HepG2 (cell line): Measurements from ENCODE around the gene CSNK1D. TPM values are rescaled to one million over a fixed set of nuclear protein-coding genes. Genes with fewer than 3 reads are reported as not detected.

Experiments used
- JDP2 ChIP-seq: sonication (generic); formaldehyde crosslinking; IDR thresholded peaks from 2 replicates; pipeline ENCODE4 v1.8.1; 2022; ENCODE audit warnings: missing genetic modification reagents, borderline replicate concordance
- NR2F6 ChIP-seq, 2 experiments: IDR thresholded peaks; 2 replicates each; pipeline ENCODE4 v1.6.1; 2016; ENCODE audit warnings: antibody characterized with exemption in 1 of 2, mild to moderate bottlenecking in 1 of 2
- PHF5A ChIP-seq: IDR thresholded peaks from one replicate; pipeline ENCODE4 v1.6.1; 2018; ENCODE audit warnings: low read depth, missing genetic modification reagents; ENCODE audit not compliant: unreplicated experiment
- POLR2G ChIP-seq: fragments of 200-400 bp; formaldehyde crosslinking; IDR thresholded peaks from 2 replicates; pipeline ENCODE4 v1.6.1; 2018; ENCODE audit warnings: mild to moderate bottlenecking, low read depth, low read length, moderate library complexity
- PRMT3 ChIP-seq: sonication (generic); formaldehyde crosslinking; IDR thresholded peaks from 2 replicates; pipeline ENCODE4 v1.8.1; 2022; ENCODE audit warnings: low read depth, mild to moderate bottlenecking, moderate library complexity, missing genetic modification reagents, borderline replicate concordance
- RBFOX2 ChIP-seq: fragments of 200-400 bp; formaldehyde crosslinking; IDR thresholded peaks from 2 replicates; pipeline ENCODE4 v1.6.1; 2017; ENCODE audit warnings: low read depth, mild to moderate bottlenecking, low read length
- TCF12 ChIP-seq, 2 experiments: fragments of 450-650 bp in 1 of 2; sonication (generic) in 1 of 2; formaldehyde crosslinking in 1 of 2; IDR thresholded peaks; 2 replicates each; pipeline versions ENCODE4 v1.6.1 to v1.8.0; 2017 to 2022; ENCODE audit warnings: antibody characterized with exemption in 1 of 2, mild to moderate bottlenecking in 1 of 2, missing genetic modification reagents in 1 of 2, moderate library complexity in 1 of 2
- YEATS4 ChIP-seq: sonication (generic); formaldehyde crosslinking; IDR thresholded peaks from 2 replicates; pipeline ENCODE4 v1.4.0; 2020; ENCODE audit warnings: missing genetic modification reagents, borderline replicate concordance
- ZBTB7A ChIP-seq: sonication (generic); formaldehyde crosslinking; IDR thresholded peaks from 2 replicates; pipeline ENCODE4 v1.8.0; 2022; ENCODE audit warnings: mild to moderate bottlenecking, missing genetic modification reagents
- ZNF329 ChIP-seq: sonication (generic); formaldehyde crosslinking; IDR thresholded peaks from 2 replicates; pipeline ENCODE4 v1.9.0; 2021; ENCODE audit warnings: low read depth, mild to moderate bottlenecking, missing genetic modification reagents
- ZNF446 ChIP-seq: sonication (generic); formaldehyde crosslinking; IDR thresholded peaks from 2 replicates; pipeline ENCODE4 v1.5.0; 2020; ENCODE audit warnings: mild to moderate bottlenecking, missing genetic modification reagents
- ZNF547 ChIP-seq: sonication (generic); formaldehyde crosslinking; IDR thresholded peaks from 2 replicates; pipeline ENCODE4 v1.5.1; 2020; ENCODE audit warnings: mild to moderate bottlenecking, missing genetic modification reagents
- ZNF724P ChIP-seq: sonication (generic); formaldehyde crosslinking; IDR thresholded peaks from 2 replicates; pipeline ENCODE4 v1.8.0; 2022; ENCODE audit warnings: missing genetic modification reagents, borderline replicate concordance
- ZNF891 ChIP-seq: sonication (generic); formaldehyde crosslinking; IDR thresholded peaks from 2 replicates; pipeline ENCODE4 v1.5.0; 2020; ENCODE audit warnings: mild to moderate bottlenecking, missing genetic modification reagents
- polyA plus RNA-seq, 8 experiments: library from polyadenylated mRNA; depleted of rRNA in 3 of 8; stranded (reverse) in 7 of 8; unstranded in 1 of 8; fragments of >200 nt; fragmentation: Illumina TruSeq in 4 of 8; extraction: Trizol in 4 of 8; gene quantifications; 2 replicates each; pipeline versions ENCODE4 v1.2.1 to v1.2.3, GENCODE V29; 2011 to 2016; ENCODE audit warnings: low read depth in 4 of 8, missing spikeins in 1 of 8, mixed read lengths in 1 of 8; ENCODE audit not compliant: insufficient read depth in 1 of 8
- total RNA-seq, 5 experiments: library from RNA; depleted of rRNA; stranded (reverse); fragments of >200 nt; fragmentation: Illumina TruSeq; extraction: Trizol; gene quantifications; 2 replicates each; pipeline ENCODE4 v1.2.3, GENCODE V29; 2016; ENCODE audit warnings: low read depth in 1 of 5
- TF ChIP-seq, protein P1 (sequence below): sonication (generic); formaldehyde crosslinking; IDR thresholded peaks from 2 replicates; pipeline ENCODE4 v1.5.0; 2020; ENCODE audit warnings: missing genetic modification reagents, mild to moderate bottlenecking, borderline replicate concordance
- TF ChIP-seq, protein P2 (sequence below): sonication (generic); formaldehyde crosslinking; IDR thresholded peaks from 2 replicates; pipeline ENCODE4 v1.5.1; 2020; ENCODE audit warnings: mild to moderate bottlenecking, moderate library complexity, missing genetic modification reagents
- TF ChIP-seq, protein P3 (sequence below): sonication (generic); formaldehyde crosslinking; IDR thresholded peaks from 2 replicates; pipeline ENCODE4 v1.4.0; 2020; ENCODE audit warnings: missing genetic modification reagents
- TF ChIP-seq, protein P4 (sequence below): sonication (generic); formaldehyde crosslinking; IDR thresholded peaks from 2 replicates; pipeline ENCODE4 v1.8.0; 2022; ENCODE audit warnings: mild to moderate bottlenecking, missing genetic modification reagents; ENCODE audit not compliant: insufficient replicate concordance

CSNK1D gene
- total and polyA plus RNA-seq, 2 of the 13 experiments (the other 11 are each of a cell fraction or from before 2014, with no cell fraction given) = 31.5 to 128 TPM

DNA sequence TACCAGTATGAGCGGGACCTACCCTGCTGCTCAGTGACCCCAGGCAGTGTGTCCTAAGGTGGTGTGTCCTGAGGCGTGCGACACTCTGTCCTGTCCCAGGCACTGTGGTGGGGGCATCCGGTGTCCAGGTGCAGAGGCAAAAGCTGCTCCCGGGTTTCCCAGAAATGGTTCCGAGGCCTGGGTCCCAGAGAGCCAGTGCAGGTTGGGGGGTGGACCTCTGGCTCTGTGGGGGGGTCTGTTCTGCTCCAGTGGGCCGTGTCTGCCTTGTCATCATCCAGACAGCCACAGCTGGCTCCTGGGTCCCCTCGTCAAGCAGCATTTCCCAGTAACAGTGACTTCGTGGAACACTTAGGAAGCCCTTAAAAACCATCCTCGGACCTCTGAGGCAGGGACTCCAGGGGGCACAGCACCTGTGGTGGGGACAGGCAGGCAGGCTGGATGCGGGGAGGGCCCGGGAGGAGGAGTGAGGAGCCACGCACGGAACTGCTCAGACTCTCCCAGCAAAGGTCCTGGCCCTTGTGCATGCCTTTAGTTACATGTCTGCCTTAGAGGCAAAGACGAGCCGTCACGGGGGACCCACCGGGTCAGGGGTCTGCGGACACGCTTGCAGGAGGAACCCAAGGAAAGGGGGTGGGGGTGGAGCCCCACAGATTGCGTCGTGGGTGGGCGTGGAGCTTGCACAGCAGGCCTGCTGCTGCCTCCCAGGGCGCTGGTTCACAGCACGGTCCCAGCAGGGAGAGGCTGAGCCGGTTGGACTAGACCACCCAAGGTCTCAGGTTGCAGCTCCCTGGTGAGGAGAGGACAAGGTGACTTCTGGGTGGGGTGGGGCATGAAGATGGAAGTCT, 39.1 kb downstream of the CSNK1D start (continued):
- TF ChIP-seq ZNF547 = 0 out of 2 replicates have a peak, but pooled peaks have one; percentile 15
- no peak for TF ChIP-seq ZNF446 (CRISPR knock-in tag)
- TF ChIP-seq JDP2 (CRISPR knock-in tag) = no peak
- TF ChIP-seq, protein P1, sequence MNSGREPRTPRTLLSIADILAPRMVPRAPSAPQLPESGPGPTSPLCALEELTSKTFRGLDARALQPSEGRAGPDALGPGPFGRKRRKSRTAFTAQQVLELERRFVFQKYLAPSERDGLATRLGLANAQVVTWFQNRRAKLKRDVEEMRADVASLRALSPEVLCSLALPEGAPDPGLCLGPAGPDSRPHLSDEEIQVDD (CRISPR knock-in tag) = no peak
- TF ChIP-seq ZNF891 = no peak
- TF ChIP-seq NR2F6 (IDR thresholded peaks at IDR 0.05) = no peak
- TF ChIP-seq NR2F6 (CRISPR knock-in tag; IDR thresholded peaks at IDR 0.05) = no peak
- no peak for TF ChIP-seq ZNF724P (CRISPR knock-in tag)
- no peak for TF ChIP-seq ZNF329 (CRISPR knock-in tag)
- no peak for TF ChIP-seq TCF12 (IDR thresholded peaks at IDR 0.05)
- 0 out of 2 replicates have a peak, but pooled peaks have one; percentile 18 for TF ChIP-seq TCF12 (CRISPR knock-in tag; IDR thresholded peaks at IDR 0.05)
- no peak for TF ChIP-seq PHF5A (CRISPR knock-in tag)
- TF ChIP-seq, protein P2, sequence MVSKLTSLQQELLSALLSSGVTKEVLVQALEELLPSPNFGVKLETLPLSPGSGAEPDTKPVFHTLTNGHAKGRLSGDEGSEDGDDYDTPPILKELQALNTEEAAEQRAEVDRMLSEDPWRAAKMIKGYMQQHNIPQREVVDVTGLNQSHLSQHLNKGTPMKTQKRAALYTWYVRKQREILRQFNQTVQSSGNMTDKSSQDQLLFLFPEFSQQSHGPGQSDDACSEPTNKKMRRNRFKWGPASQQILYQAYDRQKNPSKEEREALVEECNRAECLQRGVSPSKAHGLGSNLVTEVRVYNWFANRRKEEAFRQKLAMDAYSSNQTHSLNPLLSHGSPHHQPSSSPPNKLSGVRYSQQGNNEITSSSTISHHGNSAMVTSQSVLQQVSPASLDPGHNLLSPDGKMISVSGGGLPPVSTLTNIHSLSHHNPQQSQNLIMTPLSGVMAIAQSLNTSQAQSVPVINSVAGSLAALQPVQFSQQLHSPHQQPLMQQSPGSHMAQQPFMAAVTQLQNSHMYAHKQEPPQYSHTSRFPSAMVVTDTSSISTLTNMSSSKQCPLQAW (CRISPR knock-in tag) = 0 out of 2 replicates have a peak, but pooled peaks have one; percentile 17
- TF ChIP-seq POLR2G = peak; percentile 55; the same call in 1 of the 2 replicates
- peak; percentile 71; the same call in 1 of the 2 replicates for TF ChIP-seq RBFOX2
- TF ChIP-seq, protein P3, sequence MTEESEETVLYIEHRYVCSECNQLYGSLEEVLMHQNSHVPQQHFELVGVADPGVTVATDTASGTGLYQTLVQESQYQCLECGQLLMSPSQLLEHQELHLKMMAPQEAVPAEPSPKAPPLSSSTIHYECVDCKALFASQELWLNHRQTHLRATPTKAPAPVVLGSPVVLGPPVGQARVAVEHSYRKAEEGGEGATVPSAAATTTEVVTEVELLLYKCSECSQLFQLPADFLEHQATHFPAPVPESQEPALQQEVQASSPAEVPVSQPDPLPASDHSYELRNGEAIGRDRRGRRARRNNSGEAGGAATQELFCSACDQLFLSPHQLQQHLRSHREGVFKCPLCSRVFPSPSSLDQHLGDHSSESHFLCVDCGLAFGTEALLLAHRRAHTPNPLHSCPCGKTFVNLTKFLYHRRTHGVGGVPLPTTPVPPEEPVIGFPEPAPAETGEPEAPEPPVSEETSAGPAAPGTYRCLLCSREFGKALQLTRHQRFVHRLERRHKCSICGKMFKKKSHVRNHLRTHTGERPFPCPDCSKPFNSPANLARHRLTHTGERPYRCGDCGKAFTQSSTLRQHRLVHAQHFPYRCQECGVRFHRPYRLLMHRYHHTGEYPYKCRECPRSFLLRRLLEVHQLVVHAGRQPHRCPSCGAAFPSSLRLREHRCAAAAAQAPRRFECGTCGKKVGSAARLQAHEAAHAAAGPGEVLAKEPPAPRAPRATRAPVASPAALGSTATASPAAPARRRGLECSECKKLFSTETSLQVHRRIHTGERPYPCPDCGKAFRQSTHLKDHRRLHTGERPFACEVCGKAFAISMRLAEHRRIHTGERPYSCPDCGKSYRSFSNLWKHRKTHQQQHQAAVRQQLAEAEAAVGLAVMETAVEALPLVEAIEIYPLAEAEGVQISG (CRISPR knock-in tag) = 0 out of 2 replicates have a peak, but pooled peaks have one; percentile 22
- TF ChIP-seq, protein P4, sequence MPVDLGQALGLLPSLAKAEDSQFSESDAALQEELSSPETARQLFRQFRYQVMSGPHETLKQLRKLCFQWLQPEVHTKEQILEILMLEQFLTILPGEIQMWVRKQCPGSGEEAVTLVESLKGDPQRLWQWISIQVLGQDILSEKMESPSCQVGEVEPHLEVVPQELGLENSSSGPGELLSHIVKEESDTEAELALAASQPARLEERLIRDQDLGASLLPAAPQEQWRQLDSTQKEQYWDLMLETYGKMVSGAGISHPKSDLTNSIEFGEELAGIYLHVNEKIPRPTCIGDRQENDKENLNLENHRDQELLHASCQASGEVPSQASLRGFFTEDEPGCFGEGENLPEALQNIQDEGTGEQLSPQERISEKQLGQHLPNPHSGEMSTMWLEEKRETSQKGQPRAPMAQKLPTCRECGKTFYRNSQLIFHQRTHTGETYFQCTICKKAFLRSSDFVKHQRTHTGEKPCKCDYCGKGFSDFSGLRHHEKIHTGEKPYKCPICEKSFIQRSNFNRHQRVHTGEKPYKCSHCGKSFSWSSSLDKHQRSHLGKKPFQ (CRISPR knock-in tag) = no peak
- TF ChIP-seq ZBTB7A (CRISPR knock-in tag) = no peak
- no peak for TF ChIP-seq PRMT3
- no peak for TF ChIP-seq YEATS4 (CRISPR knock-in tag)
